ENCODE data around the gene CAPZA1. TPM values are rescaled to one million over a fixed set of nuclear protein-coding genes. Genes with fewer than 3 reads are reported as not detected.

The CAPZA1 gene
- total and polyA plus RNA-seq, 10 of the 15 experiments (the other 5 are each of a cell fraction or from before 2014, with no cell fraction given) = 187 to 886 (median 278) TPM

DNA sequence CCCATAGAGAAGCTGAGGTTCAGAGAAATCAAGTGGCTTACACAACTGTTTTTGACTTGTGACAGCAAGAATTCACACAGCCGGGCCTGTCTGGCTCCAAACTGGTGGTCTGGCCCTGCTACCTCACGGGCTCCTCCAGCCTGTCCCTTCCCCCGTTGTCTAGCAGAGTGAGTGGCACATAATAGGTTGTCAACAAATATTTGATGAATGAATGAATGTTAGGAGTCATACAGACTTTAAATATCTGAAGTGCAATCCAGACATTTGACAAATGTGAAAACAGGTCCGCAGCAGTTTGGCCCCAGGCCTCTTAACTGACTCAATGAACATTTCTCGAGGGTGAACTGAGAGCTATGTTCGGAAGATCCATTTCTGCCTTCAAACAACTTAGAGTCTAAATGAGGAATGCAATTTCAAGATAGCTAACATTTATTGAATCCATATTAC is 88.4 kb downstream of the CAPZA1 start:
- 21% methylated on average over 6 of the region's 6 CpGs for WGBS (ENCODE audit: insufficient coverage, insufficient replicate concordance, low lambda C conversion rate, missing lambda C conversion rate)
- H3K36me3 ChIP-seq (ENCODE audit: control insufficient read depth in 2 of 2, insufficient read depth in 2 of 2, low read length in 1 of 2) = 0 out of 4 replicates have a peak, but pooled peaks cover 0 to 4% of the 10 kb centered on the region in 2 experiments
- no peak overlapping the region for H3K4me2 ChIP-seq (ENCODE audit: control insufficient read depth, insufficient read depth)
- ChIA-PET RAD21 (ENCODE audit: unreplicated experiment) (interaction anchor here (1.0 to 5.6 kb wide), 12 partner anchors 32 to 317 kb away, joined by 3 to 53 read pairs (median 8); partner anchors contain the start of gene MOV10), SMC1A (ENCODE audit: uncharacterized antibody, unreplicated experiment) (interaction anchor here (0.6 to 5.1 kb wide), 22 partner anchors 18 to 319 kb away, joined by 3 to 47 read pairs (median 4); partner anchors contain the start of genes MOV10 and ST7L), POLR2A (interaction anchor here (0.7 to 1.9 kb wide), 7 partner anchors 33 to 318 kb away, joined by 3 to 7 read pairs (median 5); partner anchors contain the start of genes MOV10 and ST7L), CTCF (interaction anchor here (0.7 to 5.9 kb wide), 26 partner anchors 9 to 365 kb away, joined by 3 to 122 read pairs (median 4); partner anchors contain the start of genes CAPZA1, CTTNBP2NL, LRIG2 and MOV10)
- no peaks in the 10 kb centered on the region for H4K20me1 ChIP-seq (ENCODE audit: control insufficient read depth, insufficient read depth)
- no peak overlapping the region for H3K4me3 ChIP-seq
- no TSS peak for BruUV-seq (replicated peaks)
- intact Hi-C loops (cut with micrococcal nuclease; ENCODE audit: unreplicated experiment) (no loop called here), in situ Hi-C loops (cut with MboI) (loop anchor here (5.0 kb wide), 2 partner anchors 206 to 316 kb away; no protein-coding TSS in a partner anchor)
- no peaks in the 10 kb centered on the region for H3K27me3 ChIP-seq (replicated peaks in 1 of 2; ENCODE audit: control insufficient read depth in 2 of 2, insufficient read depth in 2 of 2, low read length in 1 of 2)
- TF ChIP-seq NFIC (IDR thresholded peaks at IDR 0.05; ENCODE audit: low read depth, low read length) (no peak), HDGF (IDR thresholded peaks at IDR 0.05) (no peak)
- TF ChIP-seq, protein P1, sequence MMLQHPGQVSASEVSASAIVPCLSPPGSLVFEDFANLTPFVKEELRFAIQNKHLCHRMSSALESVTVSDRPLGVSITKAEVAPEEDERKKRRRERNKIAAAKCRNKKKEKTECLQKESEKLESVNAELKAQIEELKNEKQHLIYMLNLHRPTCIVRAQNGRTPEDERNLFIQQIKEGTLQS (IDR thresholded peaks at IDR 0.05; ENCODE audit: borderline replicate concordance, extremely low read depth, low read depth, low read length) = no peak
- H3K9me3 ChIP-seq (replicated peaks; ENCODE audit: control insufficient read depth, insufficient read depth, low read length) = no peaks in the 10 kb centered on the region
- no peak overlapping the region for H2AFZ ChIP-seq (ENCODE audit: control insufficient read depth, low read depth, low read length)
- DNase-seq (ENCODE audit: low read depth, low spot score) (no peak), ATAC-seq (no peak), FAIRE-seq (no peak)
- H3K79me2 ChIP-seq (ENCODE audit: control insufficient read depth, insufficient read depth, low read length) = peaks cover 33% of the 10 kb centered on the region
- H3K4me1 ChIP-seq (ENCODE audit: control insufficient read depth, insufficient read depth, low read length) = peaks cover 16% of the 10 kb centered on the region
- no peak overlapping the region for H3K27ac ChIP-seq (ENCODE audit: control insufficient read depth, insufficient read depth)
- H3K9ac ChIP-seq (ENCODE audit: control insufficient read depth, insufficient read depth, low read length) = no peak overlapping the region

DNA sequence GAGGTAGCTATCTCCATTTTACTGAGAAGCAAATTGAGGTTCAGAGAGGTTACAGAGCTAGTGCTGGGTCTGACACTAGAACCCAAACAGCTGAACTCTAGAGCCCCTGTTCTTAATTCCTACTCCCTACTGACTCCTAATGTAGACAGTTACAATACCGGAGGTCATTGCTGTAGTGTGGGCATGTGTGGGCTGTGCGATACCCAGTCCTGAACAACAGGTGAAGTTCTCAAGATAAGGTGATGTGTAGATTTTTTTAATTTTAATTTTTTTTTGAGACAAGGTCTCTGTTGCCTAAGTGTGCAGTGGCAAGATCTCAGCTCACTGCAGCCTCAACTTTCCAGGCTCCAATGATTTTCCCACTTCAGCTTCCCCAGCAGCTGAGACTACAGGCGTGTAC is 88.9 kb downstream of the CAPZA1 start:
- FAIRE-seq (no peak), ATAC-seq (no peak), DNase-seq (ENCODE audit: low read depth, low spot score) (no peak)
- ChIA-PET CTCF (interaction anchor here (0.7 to 5.9 kb wide), 26 partner anchors 8 to 364 kb away, joined by 3 to 122 read pairs (median 4); partner anchors contain the start of genes CAPZA1, CTTNBP2NL, LRIG2 and MOV10), SMC1A (ENCODE audit: uncharacterized antibody, unreplicated experiment) (interaction anchor here (0.6 to 5.1 kb wide), 20 partner anchors 18 to 320 kb away, joined by 3 to 47 read pairs (median 4); partner anchors contain the start of genes MOV10 and ST7L), RAD21 (ENCODE audit: unreplicated experiment) (interaction anchor here (1.0 to 5.6 kb wide), 12 partner anchors 32 to 317 kb away, joined by 3 to 53 read pairs (median 8); partner anchors contain the start of gene MOV10), POLR2A (interaction anchor here (0.7 to 1.9 kb wide), 5 partner anchors 34 to 207 kb away, joined by 3 to 7 read pairs (median 5); partner anchors contain the start of genes MOV10 and ST7L)
- Histone ChIP-seq H3K4me3 (no peak overlapping the region), H3K4me2 (ENCODE audit: control insufficient read depth, insufficient read depth) (no peak overlapping the region), H3K9me3 (replicated peaks; ENCODE audit: control insufficient read depth, insufficient read depth, low read length) (no peaks in the 10 kb centered on the region), H3K4me1 (ENCODE audit: control insufficient read depth, insufficient read depth, low read length) (peaks cover 19% of the 10 kb centered on the region), H3K36me3 (ENCODE audit: control insufficient read depth in 2 of 2, insufficient read depth in 2 of 2, low read length in 1 of 2) (0 out of 4 replicates have a peak, but pooled peaks cover 0 to 3% of the 10 kb centered on the region in 2 experiments), H3K9ac (ENCODE audit: control insufficient read depth, insufficient read depth, low read length) (no peak overlapping the region), H3K79me2 (ENCODE audit: control insufficient read depth, insufficient read depth, low read length) (peaks cover 31% of the 10 kb centered on the region), H4K20me1 (ENCODE audit: control insufficient read depth, insufficient read depth) (0 out of 2 replicates have a peak, but pooled peaks cover 2% of the 10 kb centered on the region), H2AFZ (ENCODE audit: control insufficient read depth, low read depth, low read length) (no peak overlapping the region), H3K27ac (ENCODE audit: control insufficient read depth, insufficient read depth) (no peak overlapping the region), H3K27me3 (replicated peaks in 1 of 2; ENCODE audit: control insufficient read depth in 2 of 2, insufficient read depth in 2 of 2, low read length in 1 of 2) (no peaks in the 10 kb centered on the region)
- no TSS peak for BruUV-seq (replicated peaks)
- intact Hi-C loops (cut with micrococcal nuclease; ENCODE audit: unreplicated experiment) (no loop called here), in situ Hi-C loops (cut with MboI) (loop anchor here (5.0 kb wide), 2 partner anchors 206 to 316 kb away; no protein-coding TSS in a partner anchor)
- WGBS (ENCODE audit: insufficient coverage, insufficient replicate concordance, low lambda C conversion rate, missing lambda C conversion rate) = 52% methylated on average over 3 of the region's 3 CpGs
- TF ChIP-seq RBBP5 (conservative IDR thresholded peaks at IDR 0.05) (no peak), FOXK2 (IDR thresholded peaks at IDR 0.05) (no peak), CBX3 (IDR thresholded peaks at IDR 0.05; ENCODE audit: borderline replicate concordance, low read depth) (no peak), KLF5 (IDR thresholded peaks at IDR 0.05; ENCODE audit: partially characterized antibody) (no peak), RAD51 (IDR thresholded peaks at IDR 0.05) (no peak), STAT3 (IDR thresholded peaks at IDR 0.05; ENCODE audit: low read depth, low read length) (no peak), SRF (IDR thresholded peaks at IDR 0.05; ENCODE audit: low read depth in 2 of 2, low read length in 2 of 2) (no peak), ZNF24 (IDR thresholded peaks at IDR 0.05) (no peak), RAD21 (IDR thresholded peaks at IDR 0.05; ENCODE audit: insufficient read depth, low read depth, low read length) (no peak), ZBED1 (IDR thresholded peaks at IDR 0.05; ENCODE audit: borderline replicate concordance) (no peak), HDAC6 (IDR thresholded peaks at IDR 0.05; ENCODE audit: unreplicated experiment) (no peak), MXI1 (IDR thresholded peaks at IDR 0.05; ENCODE audit: low read depth, low read length) (no peak)
- TF ChIP-seq, protein P2, sequence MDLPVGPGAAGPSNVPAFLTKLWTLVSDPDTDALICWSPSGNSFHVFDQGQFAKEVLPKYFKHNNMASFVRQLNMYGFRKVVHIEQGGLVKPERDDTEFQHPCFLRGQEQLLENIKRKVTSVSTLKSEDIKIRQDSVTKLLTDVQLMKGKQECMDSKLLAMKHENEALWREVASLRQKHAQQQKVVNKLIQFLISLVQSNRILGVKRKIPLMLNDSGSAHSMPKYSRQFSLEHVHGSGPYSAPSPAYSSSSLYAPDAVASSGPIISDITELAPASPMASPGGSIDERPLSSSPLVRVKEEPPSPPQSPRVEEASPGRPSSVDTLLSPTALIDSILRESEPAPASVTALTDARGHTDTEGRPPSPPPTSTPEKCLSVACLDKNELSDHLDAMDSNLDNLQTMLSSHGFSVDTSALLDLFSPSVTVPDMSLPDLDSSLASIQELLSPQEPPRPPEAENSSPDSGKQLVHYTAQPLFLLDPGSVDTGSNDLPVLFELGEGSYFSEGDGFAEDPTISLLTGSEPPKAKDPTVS (IDR thresholded peaks at IDR 0.05; ENCODE audit: low read depth, low read length) = no peak
